NCI-H345 (cell line): Measurements from ENCODE around the gene MYLK.

Experiments
- DNase-seq: peaks from one replicate; lab custom pipeline; 2025; lab: John Stamatoyannopoulos, UW

Gene MYLK

GRCh38 chr3:123670743-123671142 is 213.4 kb downstream of the MYLK start:
- no peak for DNase-seq

- DNase-seq: no peak
These were observed 215.2 kb downstream of the MYLK start for GRCh38 chr3:123668906-123669305.

- DNase-seq: no peak
These were observed 216.3 kb downstream of the MYLK start for GRCh38 chr3:123667784-123668183.

- no peak for DNase-seq
These were observed 219.4 kb downstream of the MYLK start for GRCh38 chr3:123664753-123665152.

GRCh38 chr3:123663977-123664376 is 220.2 kb downstream of the MYLK start:
- no peak for DNase-seq

- DNase-seq: no peak
These were observed 222.2 kb downstream of the MYLK start for GRCh38 chr3:123661973-123662372.

GRCh38 chr3:123660900-123661299 is 223.2 kb downstream of the MYLK start:
- DNase-seq: no peak

- DNase-seq: no peak
These were observed 223.9 kb downstream of the MYLK start for GRCh38 chr3:123660141-123660675.

- DNase-seq: no peak
These were observed 225.3 kb downstream of the MYLK start for GRCh38 chr3:123658852-123659206.

- no peak for DNase-seq
These were observed 225.8 kb downstream of the MYLK start for GRCh38 chr3:123658118-123658851.

- DNase-seq: no peak
These were observed 226.6 kb downstream of the MYLK start for GRCh38 chr3:123657568-123657967.

- DNase-seq: no peak
These were observed 227.0 kb downstream of the MYLK start for GRCh38 chr3:123657111-123657510.

GRCh38 chr3:123656691-123657090 is 227.4 kb downstream of the MYLK start:
- no peak for DNase-seq

GRCh38 chr3:123656274-123656673 is 227.9 kb downstream of the MYLK start:
- DNase-seq: no peak

- no peak for DNase-seq
These were observed 228.7 kb downstream of the MYLK start for GRCh38 chr3:123655400-123655799.

GRCh38 chr3:123653221-123653682 is 230.9 kb downstream of the MYLK start:
- peak; percentile 30 for DNase-seq

GRCh38 chr3:123652342-123652984 is 231.7 kb downstream of the MYLK start:
- DNase-seq: peak; percentile 38

GRCh38 chr3:123651449-123652341 is 232.4 kb downstream of the MYLK start:
- DNase-seq: no peak

GRCh38 chr3:123650101-123650500 is 234.0 kb downstream of the MYLK start:
- DNase-seq: no peak

- DNase-seq: no peak
These were observed 235.3 kb downstream of the MYLK start for GRCh38 chr3:123648696-123649405.

GRCh38 chr3:123644358-123644757 is 239.8 kb downstream of the MYLK start:
- DNase-seq: no peak

GRCh38 chr3:123642957-123643330 is 241.2 kb downstream of the MYLK start:
- no peak for DNase-seq
